ENCODE data around the gene PGRMC1. TPM values are rescaled to one million over a fixed set of nuclear protein-coding genes. Genes with fewer than 3 reads are reported as not detected.

The PGRMC1 gene
- total RNA-seq, 4 donors from 2014 or later = 127 to 453 (median 295) TPM

DNA sequence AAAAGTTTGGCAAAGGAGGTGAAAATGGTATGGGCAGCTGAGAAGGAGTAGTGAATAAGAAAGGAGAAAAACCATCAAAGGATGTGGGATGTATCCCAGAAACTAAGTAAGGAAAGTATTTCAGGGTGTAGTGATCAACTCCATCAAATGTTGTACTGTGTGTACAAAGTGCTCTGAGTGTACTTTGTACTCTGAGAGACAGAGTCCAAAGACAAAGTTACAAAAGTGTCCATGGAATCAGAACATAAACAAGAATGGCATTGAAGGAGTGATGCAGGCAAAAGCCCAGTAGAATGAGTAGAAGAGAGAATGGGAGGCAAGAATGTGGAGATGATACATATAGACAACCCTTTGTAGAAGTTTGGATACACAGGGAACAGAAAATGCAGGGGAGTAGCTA, 12.3 kb upstream of the PGRMC1 start:
- TF ChIP-seq, protein P1, sequence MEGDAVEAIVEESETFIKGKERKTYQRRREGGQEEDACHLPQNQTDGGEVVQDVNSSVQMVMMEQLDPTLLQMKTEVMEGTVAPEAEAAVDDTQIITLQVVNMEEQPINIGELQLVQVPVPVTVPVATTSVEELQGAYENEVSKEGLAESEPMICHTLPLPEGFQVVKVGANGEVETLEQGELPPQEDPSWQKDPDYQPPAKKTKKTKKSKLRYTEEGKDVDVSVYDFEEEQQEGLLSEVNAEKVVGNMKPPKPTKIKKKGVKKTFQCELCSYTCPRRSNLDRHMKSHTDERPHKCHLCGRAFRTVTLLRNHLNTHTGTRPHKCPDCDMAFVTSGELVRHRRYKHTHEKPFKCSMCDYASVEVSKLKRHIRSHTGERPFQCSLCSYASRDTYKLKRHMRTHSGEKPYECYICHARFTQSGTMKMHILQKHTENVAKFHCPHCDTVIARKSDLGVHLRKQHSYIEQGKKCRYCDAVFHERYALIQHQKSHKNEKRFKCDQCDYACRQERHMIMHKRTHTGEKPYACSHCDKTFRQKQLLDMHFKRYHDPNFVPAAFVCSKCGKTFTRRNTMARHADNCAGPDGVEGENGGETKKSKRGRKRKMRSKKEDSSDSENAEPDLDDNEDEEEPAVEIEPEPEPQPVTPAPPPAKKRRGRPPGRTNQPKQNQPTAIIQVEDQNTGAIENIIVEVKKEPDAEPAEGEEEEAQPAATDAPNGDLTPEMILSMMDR (IDR thresholded peaks at IDR 0.05; ENCODE audit: low read depth) = no peak

DNA sequence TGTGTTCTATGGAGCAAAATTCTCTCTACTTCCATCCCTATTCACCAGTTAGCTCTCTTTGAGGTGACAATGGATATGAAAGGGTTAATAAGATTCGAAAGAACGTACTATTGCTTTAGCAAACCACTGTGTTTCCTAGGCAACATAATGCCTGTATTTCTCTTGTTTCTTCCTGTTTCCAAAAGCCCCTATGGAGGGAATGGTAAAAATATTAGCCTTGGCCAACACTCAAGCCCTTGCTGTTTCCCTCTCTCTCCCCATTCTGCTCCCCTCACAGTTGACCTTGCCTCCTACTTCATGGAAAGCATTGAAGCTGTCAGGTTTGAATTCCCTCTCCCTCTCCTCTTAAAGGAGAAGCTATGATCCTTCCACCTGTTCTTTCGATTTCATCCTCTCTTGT, 9.6 kb upstream of the PGRMC1 start:
- TF ChIP-seq, protein P1 (IDR thresholded peaks at IDR 0.05; ENCODE audit: low read depth) = no peak

DNA sequence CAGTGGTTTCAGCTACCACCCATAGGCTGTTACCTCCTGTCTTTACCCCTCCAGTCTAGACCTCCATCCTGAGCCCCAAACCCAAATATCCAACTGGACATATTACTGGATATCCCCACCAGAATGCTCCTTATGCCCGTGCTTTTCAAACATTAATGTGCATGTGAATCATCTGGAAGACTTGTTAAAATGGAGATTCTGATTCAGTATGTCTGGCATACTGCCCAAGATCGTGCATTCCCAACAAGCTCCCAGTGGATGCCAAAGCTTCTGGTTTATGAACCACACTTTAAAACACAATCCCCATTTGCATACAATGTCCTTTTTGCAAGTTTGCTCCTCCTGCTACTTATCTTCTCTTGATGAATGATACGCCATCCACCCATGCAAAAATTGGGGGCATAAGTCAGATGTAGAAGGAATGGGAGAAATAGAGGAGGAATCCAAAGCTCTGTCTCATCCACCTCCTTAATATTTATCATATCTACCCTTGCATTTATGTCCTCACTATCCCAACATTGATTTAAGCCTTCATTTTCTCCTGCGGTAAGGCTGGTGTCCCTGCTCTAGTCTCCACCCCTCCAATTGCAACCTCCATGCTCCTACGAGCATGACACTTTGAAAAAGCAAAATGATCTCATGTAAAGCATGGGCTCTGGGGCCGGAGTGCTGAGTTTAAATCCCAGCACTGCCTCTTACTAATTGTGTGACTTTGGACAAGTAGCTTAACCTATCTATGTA, 7.4 kb upstream of the PGRMC1 start:
- TF ChIP-seq, protein P1 (IDR thresholded peaks at IDR 0.05; ENCODE audit: low read depth) = no peak

DNA sequence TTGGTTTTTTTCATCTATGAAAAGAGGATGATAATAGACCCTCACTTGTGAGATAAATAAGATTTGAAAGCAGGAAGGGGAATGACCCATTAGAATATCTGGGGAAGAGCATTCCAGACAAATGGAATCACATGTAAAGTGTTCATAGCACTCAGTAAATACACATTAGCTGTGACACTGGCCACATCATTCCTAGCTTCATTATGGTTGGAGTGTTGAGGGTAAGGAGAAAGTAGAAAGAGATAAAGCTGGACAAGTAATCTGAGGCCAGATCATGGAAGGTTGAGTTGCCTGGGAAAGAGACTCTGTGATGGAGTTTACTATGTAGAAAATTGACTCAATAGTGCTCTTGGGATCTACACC, 6.9 kb upstream of the PGRMC1 start:
- TF ChIP-seq, protein P1 (IDR thresholded peaks at IDR 0.05; ENCODE audit: low read depth) = no peak

DNA sequence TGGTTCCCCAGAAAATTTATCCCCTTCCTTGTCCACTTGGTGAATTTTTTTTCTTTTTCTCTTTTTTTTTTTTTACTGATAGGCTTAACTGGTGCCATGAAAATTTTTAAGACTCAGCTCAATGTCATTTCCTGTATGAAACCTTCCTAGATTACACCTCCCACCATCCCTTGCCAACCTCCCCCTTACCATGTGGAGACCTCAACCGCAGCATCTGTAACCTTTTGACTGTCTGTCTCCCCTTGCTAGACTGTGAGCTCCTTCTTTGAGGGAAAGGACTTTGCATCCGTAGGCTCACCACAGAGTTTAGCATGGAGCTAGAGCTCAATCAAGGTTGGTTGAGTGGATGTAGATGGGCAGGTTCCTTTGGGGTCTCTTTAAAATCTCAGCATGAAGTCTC, 5.2 kb upstream of the PGRMC1 start:
- TF ChIP-seq, protein P1 (IDR thresholded peaks at IDR 0.05; ENCODE audit: low read depth) = no peak

DNA sequence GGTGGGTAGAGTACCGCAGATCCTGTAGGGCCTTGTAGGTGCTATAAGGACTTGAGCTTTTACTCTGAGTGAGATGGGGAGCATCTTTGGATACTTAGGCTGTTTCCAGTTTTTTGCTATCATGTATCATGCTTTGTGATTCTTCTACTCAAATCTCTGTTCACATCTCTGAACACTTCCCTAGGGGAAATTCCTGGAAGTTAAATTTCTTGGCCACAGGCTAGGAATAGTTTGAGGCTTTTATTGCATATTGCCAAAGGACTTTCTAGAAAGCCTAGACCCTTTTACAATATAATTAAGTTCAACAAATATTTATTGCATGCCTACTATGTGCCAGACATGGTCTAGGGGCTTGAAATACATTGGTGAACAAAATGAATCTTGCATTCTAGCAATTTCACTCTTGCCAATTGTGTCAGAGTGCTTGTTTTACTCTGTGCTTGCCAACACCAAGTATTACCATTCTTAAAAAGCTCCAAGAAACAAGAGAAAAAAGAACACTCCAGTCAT, 4.1 kb upstream of the PGRMC1 start:
- TF ChIP-seq, protein P1 (IDR thresholded peaks at IDR 0.05; ENCODE audit: low read depth) = no peak

DNA sequence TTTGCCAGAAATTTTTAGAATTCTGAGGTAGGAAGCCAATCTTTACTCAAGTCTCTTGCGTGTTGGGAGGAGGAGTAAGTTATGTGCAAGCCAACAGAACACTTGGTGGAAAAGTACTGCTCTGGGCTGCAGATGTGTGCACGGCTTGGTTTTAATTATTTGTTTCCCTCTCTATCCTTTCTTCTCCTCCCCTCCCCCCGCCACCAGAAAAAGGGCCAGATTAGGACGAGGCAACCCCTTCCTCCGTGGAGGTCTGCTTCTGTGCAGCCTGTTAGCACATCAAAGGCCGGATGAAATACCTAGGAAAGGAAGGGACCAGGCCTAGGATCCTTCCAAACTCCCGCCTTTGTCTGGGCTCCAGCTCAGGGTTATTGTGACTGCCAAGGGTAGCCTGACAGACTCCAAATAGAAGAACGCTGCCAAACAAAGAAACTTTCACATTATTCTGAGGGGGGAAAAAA, 1.0 kb upstream of the PGRMC1 start:
- TF ChIP-seq, protein P1 (IDR thresholded peaks at IDR 0.05; ENCODE audit: low read depth) = no peak

Measured in subcutaneous adipose tissue (tissue), 4 donors.